ENCODE measurements around the gene NDFIP1.
A peak's percentile ranks its signal among the peaks of the same experiment; 100 is the strongest.

Gene NDFIP1

DNA sequence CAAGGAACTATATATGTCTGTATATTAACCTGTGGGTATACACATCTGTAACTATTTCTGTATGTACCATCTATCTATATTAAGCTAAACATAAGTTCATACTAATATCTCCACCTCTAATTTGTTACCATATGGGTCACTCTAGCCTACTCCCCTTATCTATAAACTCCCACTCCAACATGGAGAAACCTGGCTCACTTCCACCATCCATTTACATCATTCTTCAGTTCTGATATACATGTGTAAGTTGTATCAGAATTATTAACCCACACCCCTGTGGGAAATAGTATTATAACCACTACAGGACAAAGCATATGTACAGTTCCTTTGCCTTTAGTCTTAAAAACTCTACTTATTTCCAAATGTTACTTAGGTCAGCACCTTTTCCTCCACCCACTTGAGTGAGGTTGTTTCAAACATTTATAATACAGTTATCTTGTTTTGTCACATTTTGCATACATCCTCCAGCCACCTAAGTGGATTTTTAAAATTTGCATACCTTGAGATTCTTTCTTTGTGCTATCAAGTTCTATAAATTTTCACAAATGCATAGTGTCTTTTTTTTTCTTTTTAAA, 10.6 kb downstream of the NDFIP1 start:
- DNase-seq (ENCODE audit: low spot score) = peak; percentile 88

DNA sequence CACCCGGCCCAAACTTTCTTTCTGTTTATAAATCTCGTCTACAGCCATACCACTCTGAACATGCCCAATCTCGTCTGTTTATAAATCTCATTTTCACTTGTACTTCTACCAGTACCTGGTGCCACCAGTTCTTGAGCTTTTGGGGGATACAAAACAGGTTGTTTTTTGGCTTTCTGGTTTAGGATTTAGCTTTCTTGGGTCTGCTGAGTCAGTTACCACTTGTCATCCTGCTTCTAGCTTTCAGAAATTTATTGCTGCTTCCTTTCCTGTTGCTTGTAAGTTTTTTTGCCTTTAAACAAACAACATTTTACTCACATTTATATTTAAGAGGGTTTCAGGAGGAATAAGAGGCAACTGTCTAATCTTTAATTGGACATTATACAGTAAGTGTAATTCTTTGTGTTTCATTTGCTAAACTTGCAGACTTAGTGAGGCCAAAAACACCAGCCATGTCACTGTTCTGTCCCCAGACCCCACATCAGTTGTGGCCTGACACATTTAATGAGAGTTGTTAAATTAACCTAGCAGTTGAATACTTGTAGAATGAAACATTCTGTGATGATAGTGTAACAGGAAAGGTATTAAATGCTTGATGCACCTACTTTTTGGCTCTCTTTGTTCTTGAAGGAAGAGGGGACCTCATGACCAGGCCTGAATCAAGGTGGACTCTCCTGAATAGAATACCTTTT, 11.8 kb downstream of the NDFIP1 start:
- DNase-seq (ENCODE audit: low spot score) = no peak

DNA sequence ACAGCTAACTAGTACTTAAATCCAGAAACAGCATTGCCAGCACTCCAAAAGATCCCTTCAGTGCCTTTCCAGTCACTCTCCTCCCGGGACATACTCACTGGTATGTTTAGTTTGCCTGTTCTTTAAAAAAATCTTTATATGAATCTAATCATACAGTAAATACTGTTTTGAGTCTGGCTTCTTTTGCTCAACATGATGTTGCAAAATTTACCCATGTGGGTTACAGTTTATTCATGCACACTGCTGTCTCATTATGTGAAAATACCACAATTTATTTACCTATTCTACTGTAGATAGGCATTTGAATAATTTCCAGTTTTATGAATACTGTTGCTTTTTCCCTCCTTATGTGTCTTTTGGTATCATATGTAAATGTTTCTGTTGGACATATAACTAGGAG, 13.5 kb downstream of the NDFIP1 start:
- DNase-seq (ENCODE audit: low spot score) = no peak

DNA sequence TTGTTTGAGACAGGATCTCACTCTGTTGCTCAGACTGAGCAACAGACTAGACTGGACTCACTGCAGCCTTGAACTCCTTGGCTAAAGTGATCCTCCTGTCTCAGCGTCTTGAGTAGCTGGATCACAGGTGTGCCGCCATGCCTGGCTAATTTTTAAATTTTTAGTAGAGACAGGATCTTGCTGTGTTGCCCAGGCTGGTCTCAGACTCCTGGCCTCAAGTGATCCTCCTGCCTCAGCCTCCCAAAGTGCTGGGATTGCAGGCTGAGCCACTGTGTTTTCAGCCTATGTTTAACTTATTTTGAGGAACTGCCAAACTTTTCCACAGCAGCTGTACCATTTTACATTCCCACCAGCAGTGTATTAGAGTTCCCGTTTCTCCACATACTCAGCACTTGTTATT, 16.8 kb downstream of the NDFIP1 start:
- DNase-seq (ENCODE audit: low spot score) = no peak

DNA sequence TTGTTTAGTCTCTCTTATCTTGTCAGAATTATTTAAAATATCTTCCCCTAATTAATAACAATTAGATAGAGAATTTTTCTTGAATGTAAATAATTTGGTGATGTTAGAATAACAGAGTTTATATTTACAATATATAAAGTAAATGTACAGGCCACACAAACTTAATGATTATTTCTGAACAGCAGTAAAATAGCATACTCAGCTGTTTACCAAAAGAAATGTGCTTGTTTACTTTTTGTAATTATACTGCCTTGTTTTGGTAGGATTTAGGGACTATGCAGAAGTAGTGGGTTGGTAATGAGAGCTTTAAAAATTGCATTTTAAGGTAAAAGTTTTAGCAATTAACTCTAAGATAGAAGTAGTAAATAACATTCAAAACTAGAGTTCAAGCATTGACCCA, 17.4 kb downstream of the NDFIP1 start:
- DNase-seq (ENCODE audit: low spot score) = no peak

DNA sequence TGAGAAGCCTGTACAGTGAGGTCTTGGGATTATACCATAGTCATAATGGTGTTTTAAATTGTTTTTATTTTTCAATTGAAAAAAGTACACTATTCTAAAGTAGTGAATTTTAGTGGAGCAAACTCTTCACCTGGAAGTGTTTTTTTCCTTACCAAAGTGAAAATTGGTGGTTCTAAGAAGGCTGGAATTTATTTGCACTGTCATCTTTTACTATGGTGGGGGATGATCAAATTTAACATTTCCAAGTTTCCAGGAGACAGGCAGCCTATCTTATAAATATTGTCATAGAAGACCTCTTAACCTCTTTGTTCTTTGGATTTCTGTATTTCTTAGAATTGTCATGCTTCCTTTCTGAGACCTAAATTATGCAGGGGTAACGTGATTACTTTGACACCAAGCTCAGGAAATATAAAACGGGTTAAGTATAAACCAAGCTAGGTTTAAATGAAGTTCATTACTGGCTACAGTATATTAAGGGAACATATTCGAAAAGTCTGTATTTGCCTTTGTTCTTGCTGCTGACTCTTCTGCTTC, 20.2 kb downstream of the NDFIP1 start:
- no peak for DNase-seq (ENCODE audit: low spot score)

DNA sequence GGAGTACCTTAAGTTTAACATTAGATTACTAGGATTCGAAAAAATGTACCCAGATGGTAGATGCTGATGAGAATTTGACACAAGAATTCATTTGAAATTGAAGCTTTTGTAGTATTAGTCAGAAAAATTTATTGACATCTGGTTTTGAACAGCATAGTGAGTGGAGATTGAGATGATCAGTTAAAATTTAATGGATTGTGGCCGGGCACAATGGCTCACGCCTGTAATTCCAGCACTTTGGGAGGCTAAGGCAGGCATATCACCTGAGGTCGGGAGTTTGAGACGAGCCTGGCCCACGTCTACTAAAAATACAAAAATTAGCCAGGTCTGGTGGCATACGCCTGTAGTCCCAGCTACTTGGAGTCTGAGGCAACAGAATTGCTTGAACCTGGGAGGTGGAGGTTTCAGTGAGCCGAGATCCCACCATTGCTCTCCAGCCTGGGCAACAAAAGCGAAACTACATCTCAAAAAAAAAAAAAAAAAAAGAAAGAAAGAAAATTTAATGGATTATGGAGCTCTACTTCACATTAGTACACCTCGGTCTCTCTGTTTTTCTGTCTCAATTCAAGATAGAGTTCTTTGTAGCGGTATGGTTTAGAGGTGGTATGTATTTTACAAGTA, 21.0 kb downstream of the NDFIP1 start:
- DNase-seq (ENCODE audit: low spot score) = no peak

DNA sequence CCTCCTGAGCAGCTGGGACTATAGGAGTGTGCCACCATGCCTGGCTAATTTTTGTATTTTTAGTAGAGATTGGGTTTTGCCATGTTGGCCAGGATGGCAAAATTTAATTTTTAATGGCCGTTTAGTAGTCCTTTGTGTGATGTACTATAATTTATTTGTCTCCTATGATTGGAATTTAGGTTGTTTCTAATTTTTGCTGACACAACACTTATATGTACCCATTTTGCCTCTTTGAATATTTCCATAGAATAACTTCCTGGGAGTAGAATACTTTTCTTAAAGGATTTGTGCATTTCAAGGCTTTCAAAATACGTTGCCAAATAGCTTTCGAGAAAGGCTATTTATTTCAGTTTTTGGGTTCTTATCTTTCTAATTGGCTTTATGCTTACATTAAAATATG, 22.8 kb downstream of the NDFIP1 start:
- no peak for DNase-seq (ENCODE audit: low spot score)

DNA sequence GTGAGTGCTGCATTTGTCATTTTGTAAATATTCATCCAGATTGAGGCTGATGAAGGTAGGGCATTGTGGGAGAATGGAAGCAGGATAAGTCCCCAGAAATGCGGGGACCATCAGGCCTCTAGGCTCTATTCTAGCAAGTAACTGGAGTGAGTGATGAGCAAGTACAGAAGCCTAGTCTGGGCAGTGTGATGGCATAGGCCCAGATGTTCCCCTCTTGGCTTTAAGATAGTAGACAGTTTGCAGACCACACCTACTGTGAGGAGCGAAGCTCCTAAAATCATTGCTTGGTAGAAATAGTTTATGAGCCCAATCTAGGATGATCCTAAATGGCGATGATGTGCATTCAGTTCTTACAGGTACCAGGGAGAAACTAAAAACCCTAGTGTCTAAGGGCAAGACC, 24.3 kb downstream of the NDFIP1 start:
- DNase-seq (ENCODE audit: low spot score) = peak; percentile 81

DNA sequence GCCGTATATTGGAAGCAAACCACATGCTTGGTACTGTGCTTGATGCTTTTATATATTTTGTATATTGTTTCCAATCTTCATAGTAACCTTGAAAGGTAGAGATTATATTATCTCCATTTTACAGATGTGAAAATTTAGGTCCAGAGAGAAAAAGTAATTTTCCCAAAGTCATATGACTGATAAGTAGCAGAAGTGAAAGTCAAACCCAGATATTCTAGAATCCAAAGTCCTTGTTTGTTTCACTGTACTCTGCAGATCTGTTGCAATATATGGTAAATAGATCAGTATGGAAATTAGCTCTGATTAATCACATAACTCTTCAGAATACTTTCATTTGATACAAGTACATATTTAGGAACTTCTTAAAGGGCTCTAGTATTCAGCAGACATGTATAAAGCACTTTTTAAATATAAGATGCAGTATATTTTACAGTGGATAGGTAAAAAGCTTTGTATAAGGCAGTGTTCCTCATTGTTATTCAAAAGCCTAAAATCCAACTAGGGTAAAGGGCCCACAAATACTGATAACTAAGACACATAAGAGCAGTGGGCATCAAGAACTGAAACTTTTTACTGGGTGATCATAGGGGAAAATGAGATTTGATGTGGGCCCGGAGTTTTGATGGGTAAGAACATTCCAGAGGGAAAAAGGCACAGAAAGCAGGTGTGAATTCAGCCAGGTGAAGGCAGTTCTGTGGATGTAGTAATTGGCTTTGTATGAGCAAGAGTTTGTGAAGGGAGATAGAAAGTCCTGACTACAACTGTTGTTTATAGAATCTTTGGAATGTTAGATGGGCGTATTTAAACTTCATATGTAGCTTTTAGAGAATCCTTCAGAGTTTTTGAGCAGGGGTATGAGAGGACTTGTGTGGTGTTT, 25.0 kb downstream of the NDFIP1 start:
- peak; percentile 54 for DNase-seq (ENCODE audit: low spot score)

DNA sequence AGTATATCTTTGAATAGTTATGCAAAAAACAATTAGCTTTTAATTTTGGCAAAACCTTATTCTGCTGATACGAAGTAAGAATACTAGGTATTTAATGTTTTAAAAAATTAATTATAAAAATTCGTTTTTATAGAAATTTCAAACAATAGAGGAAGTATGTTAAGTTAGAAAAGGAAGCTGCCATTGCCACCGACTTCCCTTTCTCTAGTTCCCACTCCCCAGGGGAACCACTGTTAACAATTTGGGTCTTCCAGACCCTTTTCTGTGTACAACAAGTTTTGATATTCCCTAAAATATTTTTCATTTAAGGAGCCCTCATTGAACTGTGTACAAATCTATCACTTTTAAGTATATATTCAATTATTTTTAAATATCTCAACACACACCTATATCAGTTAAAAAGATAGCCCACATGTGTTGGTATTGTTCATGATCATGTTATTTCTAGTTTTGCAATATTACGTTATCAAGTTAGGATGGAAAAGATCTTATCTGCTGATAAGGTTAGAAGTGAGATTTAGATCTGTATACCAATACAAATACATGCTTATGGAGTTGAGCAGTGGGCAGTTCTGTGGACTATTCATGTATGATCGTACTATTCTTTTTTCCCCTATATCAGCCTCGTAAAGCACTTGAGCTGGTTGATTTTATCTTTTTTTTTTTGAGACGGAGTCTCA, 25.9 kb downstream of the NDFIP1 start:
- DNase-seq (ENCODE audit: low spot score) = no peak

DNA sequence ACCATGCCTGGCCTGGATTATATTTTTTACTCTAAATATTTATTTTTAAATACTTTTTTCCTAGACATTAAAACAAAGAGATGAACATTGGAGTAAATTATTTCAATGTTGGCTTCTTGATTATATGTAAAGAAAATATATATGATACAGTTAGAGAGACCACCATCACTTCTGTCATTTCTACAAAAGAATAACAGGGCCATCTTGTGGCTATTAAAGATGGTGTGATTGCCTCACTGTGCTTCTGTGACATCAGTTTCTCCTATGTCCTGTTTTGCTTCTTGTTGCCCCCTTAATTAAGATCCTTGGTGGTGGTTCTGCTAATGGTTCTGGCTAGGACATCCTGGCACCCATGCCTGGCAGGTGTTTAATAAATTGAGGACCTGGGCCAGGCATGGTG, 32.9 kb downstream of the NDFIP1 start:
- no peak for DNase-seq (ENCODE audit: low spot score)

DNA sequence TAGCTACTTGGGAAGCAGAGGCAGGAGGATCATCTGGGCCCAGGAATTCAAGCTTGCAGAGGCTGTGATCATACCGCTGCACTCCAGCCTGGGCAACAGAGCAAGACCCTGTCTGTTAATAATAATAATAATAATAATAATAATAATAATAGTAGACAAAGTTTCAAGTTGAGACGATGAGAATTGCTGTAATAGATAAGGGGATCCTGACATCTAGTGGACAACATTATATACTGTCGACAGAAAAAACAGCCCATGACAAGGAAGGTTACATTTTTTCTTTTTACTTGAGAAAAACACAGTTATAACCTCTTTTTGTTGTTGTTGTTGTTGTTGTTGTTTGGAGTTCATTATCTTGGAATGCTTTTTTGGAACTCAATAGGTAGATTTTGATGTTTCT, 35.3 kb downstream of the NDFIP1 start:
- DNase-seq (ENCODE audit: low spot score) = peak; percentile 73

DNA sequence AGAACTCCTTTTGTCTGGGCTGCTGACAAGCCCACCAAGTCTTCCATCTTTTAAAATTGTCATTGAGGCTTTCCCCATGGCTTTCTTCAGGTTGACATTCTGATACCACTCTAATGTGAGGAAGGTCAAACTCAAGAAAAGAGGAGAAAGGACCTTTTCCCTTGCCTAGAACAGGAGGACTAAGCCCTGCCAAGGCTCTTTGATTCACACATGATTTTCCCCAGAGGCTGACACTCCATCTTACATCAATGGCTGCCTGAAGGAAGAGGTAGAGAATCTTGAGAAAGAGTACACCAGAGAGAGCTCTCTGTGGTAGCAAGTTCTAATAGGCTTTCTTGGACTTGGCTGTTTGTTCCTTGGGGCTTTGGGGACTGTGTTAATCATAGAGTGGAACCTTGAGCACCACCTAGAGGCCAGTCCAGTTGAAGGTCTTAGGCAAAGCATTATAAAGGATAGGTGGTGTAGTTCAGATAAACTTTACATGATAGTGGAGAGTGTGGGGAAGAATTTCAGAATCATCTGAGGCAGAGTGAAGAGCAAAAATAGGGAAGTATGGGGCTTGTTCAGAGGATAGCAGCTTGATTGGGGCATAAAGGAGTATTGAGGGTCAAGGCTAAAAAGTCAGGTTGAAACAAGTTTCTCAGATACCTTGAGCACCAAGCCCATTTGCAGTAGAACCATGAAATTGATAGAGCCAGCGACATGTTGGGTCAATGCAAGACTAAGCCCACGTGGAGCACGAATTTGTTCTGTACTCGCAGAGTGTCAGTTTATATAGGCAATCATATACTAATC, 36.7 kb downstream of the NDFIP1 start:
- peak; percentile 81 for DNase-seq (ENCODE audit: low spot score)

DNA sequence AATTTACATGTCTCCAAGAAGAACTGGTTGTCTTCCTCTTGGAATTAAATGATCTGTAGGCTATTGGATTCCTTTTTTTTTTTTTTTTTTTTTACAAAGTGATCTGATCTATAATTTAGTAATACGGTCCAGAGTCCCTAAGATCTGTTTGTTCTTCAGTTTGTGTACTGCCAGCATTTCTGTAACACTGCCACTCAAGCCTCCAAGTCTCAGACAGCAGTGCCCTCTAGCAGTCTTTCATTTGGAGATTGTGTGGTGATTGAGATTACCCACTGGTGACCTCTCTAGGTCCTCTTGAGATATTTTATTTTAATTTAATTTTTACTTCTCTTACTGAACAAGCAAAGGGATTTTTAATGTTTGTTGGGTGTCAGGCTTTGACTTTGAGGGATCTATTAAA, 40.8 kb downstream of the NDFIP1 start:
- no peak for DNase-seq (ENCODE audit: low spot score)

DNA sequence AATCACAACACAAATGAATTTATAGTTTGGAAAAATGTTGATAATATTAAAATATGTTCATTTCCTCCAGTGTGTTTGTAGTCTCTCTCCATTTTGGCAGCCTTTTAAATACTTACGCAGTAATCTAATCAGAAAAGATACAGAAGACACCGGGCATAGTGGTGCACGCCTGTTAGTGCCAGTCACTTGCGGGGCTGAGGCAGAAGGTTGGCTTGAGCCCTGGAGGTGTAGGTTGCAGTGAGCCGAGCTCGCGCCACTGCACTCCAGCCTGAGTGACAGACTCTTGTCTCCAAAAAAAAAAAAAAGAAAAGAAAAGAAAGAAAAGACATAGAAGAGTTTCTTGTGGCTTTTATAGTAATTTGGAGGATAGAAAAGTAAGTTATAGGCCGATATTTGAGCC, 41.9 kb downstream of the NDFIP1 start:
- no peak for DNase-seq (ENCODE audit: low spot score)

DNA sequence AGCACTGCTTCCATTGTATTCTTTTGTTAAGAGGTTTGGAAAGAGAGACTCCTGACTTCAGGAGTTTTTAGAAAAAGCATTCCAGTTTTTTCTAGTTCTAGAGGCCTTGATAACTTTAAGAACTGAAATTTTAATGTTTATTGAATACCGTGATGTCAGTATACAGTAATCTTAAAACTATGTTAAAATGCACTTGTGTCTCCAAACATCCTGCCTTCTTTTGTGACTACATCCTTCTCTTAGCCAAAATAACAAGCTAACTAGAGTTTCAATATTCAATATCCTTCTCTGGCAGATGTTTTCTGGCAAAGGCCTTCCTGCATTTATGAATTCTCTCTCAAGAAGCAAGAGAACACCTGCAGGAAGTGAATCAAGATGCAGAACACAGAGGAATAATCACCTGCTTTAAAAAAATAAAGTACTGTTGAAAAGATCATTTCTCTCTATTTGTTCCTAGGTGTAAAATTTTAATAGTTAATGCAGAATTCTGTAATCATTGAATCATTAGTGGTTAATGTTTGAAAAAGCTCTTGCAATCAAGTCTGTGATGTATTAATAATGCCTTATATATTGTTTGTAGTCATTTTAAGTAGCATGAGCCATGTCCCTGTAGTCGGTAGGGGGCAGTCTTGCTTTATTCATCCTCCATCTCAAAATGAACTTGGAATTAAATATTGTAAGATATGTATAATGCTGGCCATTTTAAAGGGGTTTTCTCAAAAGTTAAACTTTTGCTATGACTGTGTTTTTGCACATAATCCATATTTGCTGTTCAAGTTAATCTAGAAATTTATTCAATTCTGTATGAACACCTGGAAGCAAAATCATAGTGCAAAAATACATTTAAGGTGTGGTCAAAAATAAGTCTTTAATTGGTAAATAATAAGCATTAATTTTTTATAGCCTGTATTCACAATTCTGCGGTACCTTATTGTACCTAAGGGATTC, 43.1 kb downstream of the NDFIP1 start:
- DNase-seq (ENCODE audit: low spot score) = peak; percentile 68

DNA sequence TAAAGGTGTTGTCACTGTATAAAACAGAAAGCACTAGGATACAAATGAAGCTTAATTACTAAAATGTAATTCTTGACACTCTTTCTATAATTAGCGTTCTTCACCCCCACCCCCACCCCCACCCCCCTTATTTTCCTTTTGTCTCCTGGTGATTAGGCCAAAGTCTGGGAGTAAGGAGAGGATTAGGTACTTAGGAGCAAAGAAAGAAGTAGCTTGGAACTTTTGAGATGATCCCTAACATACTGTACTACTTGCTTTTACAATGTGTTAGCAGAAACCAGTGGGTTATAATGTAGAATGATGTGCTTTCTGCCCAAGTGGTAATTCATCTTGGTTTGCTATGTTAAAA, 43.8 kb downstream of the NDFIP1 start:
- DNase-seq (ENCODE audit: low spot score) = no peak

DNA sequence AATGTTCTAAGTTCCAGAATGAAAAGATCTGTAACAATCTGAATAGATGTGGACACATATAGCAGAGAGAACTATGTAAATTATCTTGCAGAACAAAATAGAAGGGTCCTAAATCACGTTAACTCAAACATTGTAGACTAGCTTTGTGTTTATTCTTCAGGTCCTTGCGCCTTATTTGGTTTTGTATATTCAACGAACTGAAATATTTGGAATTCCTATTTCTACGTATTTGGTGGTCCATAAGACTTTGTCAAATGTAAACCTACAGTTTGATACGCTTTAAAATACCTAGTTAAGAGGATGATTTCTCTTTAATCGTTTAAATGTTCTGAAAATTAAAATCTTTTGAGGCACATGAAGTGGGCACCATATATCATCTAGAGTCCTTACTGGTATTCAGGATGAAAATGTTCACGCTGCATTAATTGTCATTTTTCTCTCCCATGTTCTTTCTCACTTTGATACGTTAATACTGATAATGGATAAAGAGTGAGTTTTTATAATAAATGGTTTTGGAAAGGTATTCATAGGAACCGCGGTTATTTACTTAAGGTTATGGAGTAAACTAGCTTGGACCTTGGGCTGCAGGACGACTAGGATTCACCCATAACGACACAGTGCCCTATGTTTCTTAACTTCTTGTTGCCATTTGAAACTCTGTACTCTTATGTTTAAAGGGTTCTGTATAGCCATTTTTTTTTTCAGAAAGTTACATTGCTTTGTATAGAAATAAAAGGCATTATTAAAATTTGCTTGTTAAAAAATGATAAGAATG, 45.3 kb downstream of the NDFIP1 start:
- no peak for DNase-seq (ENCODE audit: low spot score)
